ENCODE measurements around the gene LRRC8B.

LRRC8B gene

GRCh38 chr1:89527256-89527655, 2.6 kb downstream of the LRRC8B start:
- TF ChIP-seq CTCF (conservative IDR thresholded peaks at IDR 0.05), result no peak
- H3K27ac ChIP-seq, result no peak overlapping the region

- no peak for TF ChIP-seq CTCF (conservative IDR thresholded peaks at IDR 0.05)
- H3K27ac ChIP-seq, result no peak overlapping the region
Measured at GRCh38 chr1:89527750-89528381, 3.2 kb downstream of the LRRC8B start.

- TF ChIP-seq CTCF (conservative IDR thresholded peaks at IDR 0.05), result no peak
- H3K27ac ChIP-seq, result no peak overlapping the region
Measured at GRCh38 chr1:89528382-89528780, 3.8 kb downstream of the LRRC8B start.

- no peak overlapping the region for H3K27ac ChIP-seq
Measured at GRCh38 chr1:89529196-89529595, 4.6 kb downstream of the LRRC8B start.

GRCh38 chr1:89530444-89531089, 5.9 kb downstream of the LRRC8B start:
- no peak for TF ChIP-seq CTCF (conservative IDR thresholded peaks at IDR 0.05)
- H3K27ac ChIP-seq, result no peak overlapping the region

More at GRCh38 chr1:89529196-89529595, 4.6 kb downstream of the LRRC8B start:
- no peak for TF ChIP-seq CTCF (conservative IDR thresholded peaks at IDR 0.05)

GRCh38 chr1:89531480-89532139, 7.0 kb downstream of the LRRC8B start:
- TF ChIP-seq CTCF (conservative IDR thresholded peaks at IDR 0.05), result no peak
- no peak overlapping the region for H3K27ac ChIP-seq

- no peak for TF ChIP-seq CTCF (conservative IDR thresholded peaks at IDR 0.05)
- H3K27ac ChIP-seq, result no peak overlapping the region
Measured at GRCh38 chr1:89532228-89532627, 7.6 kb downstream of the LRRC8B start.

All from VCaP (cell line).